HG03066 (cell line): ENCODE data around the gene SLAMF8.
A peak's percentile ranks its signal among the peaks of the same experiment; 100 is the strongest.

Experiments used
- ATAC-seq: cut with Tn5 transposase; IDR thresholded peaks from one replicate; pipeline ENCODE4 v1.9.1; 2021; ENCODE audit warnings: low read depth; ENCODE audit not compliant: unreplicated experiment

SLAMF8 gene

GRCh38 chr1:159826441-159827101, at the start of gene SLAMF8:
SLAMF8 (plus strand) TSS chr1:159826873; CDS start chr1:159826899, 26 bp downstream.
- no peak for ATAC-seq

- no peak for ATAC-seq
Measured at GRCh38 chr1:159778266-159778665, 48.4 kb upstream of the SLAMF8 start.

GRCh38 chr1:159779403-159779851, 47.2 kb upstream of the SLAMF8 start:
- no peak for ATAC-seq

GRCh38 chr1:159780583-159781582, 45.8 kb upstream of the SLAMF8 start, which contains the start of gene DUSP23:
DUSP23 (plus strand) TSS chr1:159780962; CDS start chr1:159781101, 139 bp downstream.
- ATAC-seq, result peak; percentile 97

GRCh38 chr1:159781992-159782391, 44.7 kb upstream of the SLAMF8 start:
- no peak for ATAC-seq

GRCh38 chr1:159783724-159784123, 42.9 kb upstream of the SLAMF8 start:
- ATAC-seq, result no peak

GRCh38 chr1:159786465-159786864, 40.2 kb upstream of the SLAMF8 start:
- ATAC-seq, result no peak

- no peak for ATAC-seq
Measured at GRCh38 chr1:159786966-159787365, 39.7 kb upstream of the SLAMF8 start.

GRCh38 chr1:159790237-159790917, 36.3 kb upstream of the SLAMF8 start:
- ATAC-seq, result no peak

- ATAC-seq, result no peak
Measured at GRCh38 chr1:159791031-159791430, 35.6 kb upstream of the SLAMF8 start.

- no peak for ATAC-seq
Measured at GRCh38 chr1:159791461-159791860, 35.2 kb upstream of the SLAMF8 start.

GRCh38 chr1:159795534-159795933, 31.1 kb upstream of the SLAMF8 start:
- ATAC-seq, result no peak

- ATAC-seq, result no peak
Measured at GRCh38 chr1:159798893-159799292, 27.8 kb upstream of the SLAMF8 start.

GRCh38 chr1:159799446-159799985, 27.2 kb upstream of the SLAMF8 start:
- no peak for ATAC-seq

- no peak for ATAC-seq
Measured at GRCh38 chr1:159800177-159800930, 26.3 kb upstream of the SLAMF8 start.

GRCh38 chr1:159802111-159802510, 24.6 kb upstream of the SLAMF8 start, which contains the start of gene FCRL6:
FCRL6 (plus strand) TSS chr1:159802360; CDS start chr1:159802425, 65 bp downstream.
- ATAC-seq, result no peak

GRCh38 chr1:159803956-159804689, 22.6 kb upstream of the SLAMF8 start:
- ATAC-seq, result no peak

- no peak for ATAC-seq
Measured at GRCh38 chr1:159804924-159805323, 21.7 kb upstream of the SLAMF8 start.

- ATAC-seq, result no peak
Measured at GRCh38 chr1:159815926-159816325, 10.7 kb upstream of the SLAMF8 start.
